Limb (tissue), 2 donors: ENCODE results near the gene FZD2.
A peak's percentile ranks its signal among the peaks of the same experiment; 100 is the strongest.
"Not testable (repeated sequence)": the region's sequence is repeated elsewhere in the genome, so short reads cannot be mapped to it uniquely, and the experiment has no call there.

Experiments used
- DNase-seq, 2 donors: peaks; one replicate each; pipeline ENCODE4 v3.0.0-alpha.2; 2016; ENCODE audit errors: extremely low spot score in 2 of 2

The FZD2 gene

GRCh38 chr17:44546671-44547606 is 10.3 kb upstream of the FZD2 start:
- no peak for DNase-seq

- peak; percentile 67 to 76 for DNase-seq
Observed at GRCh38 chr17:44547625-44548267, 9.5 kb upstream of the FZD2 start.

GRCh38 chr17:44548376-44549230 is 8.7 kb upstream of the FZD2 start:
- no peak for DNase-seq

GRCh38 chr17:44549686-44550085 is 7.6 kb upstream of the FZD2 start:
- no peak for DNase-seq

- DNase-seq: no peak
Observed at GRCh38 chr17:44552361-44552760, 4.9 kb upstream of the FZD2 start.

GRCh38 chr17:44555099-44555498 is 2.2 kb upstream of the FZD2 start:
- no peak for DNase-seq

- peak; percentile 61 to 78 for DNase-seq
Observed at GRCh38 chr17:44556166-44556831, 985 bp upstream of the FZD2 start.

GRCh38 chr17:44557651-44558285 is 484 bp downstream of the FZD2 start:
- DNase-seq: peak in 1 of 2 donors; percentile 77

GRCh38 chr17:44558334-44558709 is 1.0 kb downstream of the FZD2 start:
- peak in 1 of 2 donors; percentile 52 for DNase-seq

GRCh38 chr17:44558710-44559633 is 1.7 kb downstream of the FZD2 start:
- peak in 1 of 2 donors; percentile 68 for DNase-seq

GRCh38 chr17:44559634-44560554 is 2.6 kb downstream of the FZD2 start:
- no peak for DNase-seq

GRCh38 chr17:44561237-44561623 is 3.9 kb downstream of the FZD2 start:
- DNase-seq: no peak

GRCh38 chr17:44564429-44564828 is 7.1 kb downstream of the FZD2 start:
- DNase-seq: no peak

GRCh38 chr17:44565866-44566443 is 8.7 kb downstream of the FZD2 start:
- DNase-seq: no peak

GRCh38 chr17:44568311-44568944 is 11.1 kb downstream of the FZD2 start:
- not testable (repeated sequence) for DNase-seq

GRCh38 chr17:44568945-44569858 is 11.9 kb downstream of the FZD2 start:
- DNase-seq: no peak

- DNase-seq: no peak
Observed at GRCh38 chr17:44572801-44573200, 15.5 kb downstream of the FZD2 start.
